Measurements from ENCODE around the gene FCRL5. TPM values are rescaled to one million over a fixed set of nuclear protein-coding genes. Genes with fewer than 3 reads are reported as not detected.

The FCRL5 gene
- polyA plus RNA-seq, 2 of the 4 experiments (the other 2 are of a cell fraction) = not detected

GRCh38 chr1:157482174-157482573 is 70.1 kb downstream of the FCRL5 start:
- no peak for FAIRE-seq
- Histone ChIP-seq H3K4me1 (no peaks in the 10 kb centered on the region), H3K4me2 (no peak overlapping the region), H3K9me3 (no peaks in the 10 kb centered on the region), H3K27ac (no peak overlapping the region), H3K4me3 (no peak overlapping the region)
- TF ChIP-seq TP53 (CRISPR knock-in tag; IDR thresholded peaks at IDR 0.05) = no peak
- no peak for TF ChIP-seq MAFK (IDR thresholded peaks at IDR 0.05; ENCODE audit: partially characterized antibody)
- TF ChIP-seq ESRRA (IDR thresholded peaks at IDR 0.05; ENCODE audit: borderline replicate concordance, low read length) = no peak
- no peak for TF ChIP-seq HES2 (IDR thresholded peaks at IDR 0.05)
- TF ChIP-seq KDM5A (IDR thresholded peaks at IDR 0.05) = no peak
- no peak for TF ChIP-seq FOSL2 (IDR thresholded peaks at IDR 0.05)
- TF ChIP-seq FOSL2 (CRISPR knock-in tag; IDR thresholded peaks at IDR 0.05) = no peak
- TF ChIP-seq POLR2A (IDR thresholded peaks at IDR 0.05; ENCODE audit: low read length) = no peak
- TF ChIP-seq RFX5 (IDR thresholded peaks at IDR 0.05) = no peak
- POLR2A ChIA-PET = interaction anchor here (0.6 kb wide), 1 partner anchor 609 kb away, joined by 4 read pairs; no protein-coding TSS in a partner anchor
- no peak for ATAC-seq
- CTCF ChIA-PET = interaction anchor here (1.2 to 9.4 kb wide), 5 partner anchors 13 to 392 kb away, joined by 3 to 52 read pairs (median 5); no protein-coding TSS in a partner anchor
- no peak for DNase-seq (ENCODE audit: low read depth in 1 of 2, low spot score in 1 of 2)

GRCh38 chr1:157478030-157478429 is 74.3 kb downstream of the FCRL5 start:
- Histone ChIP-seq H3K4me3 (no peak overlapping the region), H3K9me3 (peaks cover 6% of the 10 kb centered on the region; the same call in 1 of the 3 replicates), H3K4me2 (no peak overlapping the region), H3K27ac (no peak overlapping the region), H3K4me1 (no peaks in the 10 kb centered on the region)
- ATAC-seq (no peak), FAIRE-seq (no peak), DNase-seq (ENCODE audit: low read depth in 1 of 2, low spot score in 1 of 2) (no peak)
- ChIA-PET POLR2A (no interaction called here), CTCF (interaction anchor here (1.0 kb wide), 1 partner anchor 307 kb away, joined by 3 read pairs; no protein-coding TSS in a partner anchor)
- TF ChIP-seq HOXB5 (CRISPR knock-in tag; IDR thresholded peaks at IDR 0.05) (no peak), EHMT2 (IDR thresholded peaks at IDR 0.05; ENCODE audit: low read depth) (no peak), KDM1A (IDR thresholded peaks at IDR 0.05; ENCODE audit: low read depth) (no peak), MAFK (IDR thresholded peaks at IDR 0.05; ENCODE audit: partially characterized antibody) (no peak), FOSB (CRISPR knock-in tag; IDR thresholded peaks at IDR 0.05) (no peak), NFE2L2 (conservative IDR thresholded peaks at IDR 0.05; ENCODE audit: low read length) (no peak), TP53 (CRISPR knock-in tag; IDR thresholded peaks at IDR 0.05) (no peak), HMGXB4 (CRISPR knock-in tag; IDR thresholded peaks at IDR 0.05; ENCODE audit: borderline replicate concordance) (no peak), HDAC2 (IDR thresholded peaks at IDR 0.05) (no peak), ZFP36 (IDR thresholded peaks at IDR 0.05; ENCODE audit: borderline replicate concordance, partially characterized antibody) (no peak), RAD21 (conservative IDR thresholded peaks at IDR 0.05 in 1 of 2, IDR thresholded peaks at IDR 0.05 in 1 of 2) (no peak)

GRCh38 chr1:157477419-157477818 is 74.9 kb downstream of the FCRL5 start:
- no peak overlapping the region for H3K4me3 ChIP-seq
- no peaks in the 10 kb centered on the region for H3K4me1 ChIP-seq
- FAIRE-seq (no peak), DNase-seq (ENCODE audit: low read depth in 1 of 2, low spot score in 1 of 2) (no peak), ATAC-seq (no peak)
- H3K27ac ChIP-seq = no peak overlapping the region
- no peak overlapping the region for H3K4me2 ChIP-seq
- ChIA-PET CTCF (interaction anchor here (1.0 to 1.3 kb wide), 2 partner anchors 18 to 306 kb away, joined by 3 read pairs; no protein-coding TSS in a partner anchor), POLR2A (no interaction called here)
- H3K9me3 ChIP-seq = peaks cover 6% of the 10 kb centered on the region; the same call in 1 of the 3 replicates
- no peak for TF ChIP-seq CHD2 (IDR thresholded peaks at IDR 0.05; ENCODE audit: low read length, partially characterized antibody)
- no peak for TF ChIP-seq CBX8 (IDR thresholded peaks at IDR 0.05)
- TF ChIP-seq PBX3 (IDR thresholded peaks at IDR 0.05) = no peak
- no peak for TF ChIP-seq ZNF302 (CRISPR knock-in tag; IDR thresholded peaks at IDR 0.05)
- TF ChIP-seq FOSL2 (IDR thresholded peaks at IDR 0.05) = no peak
- TF ChIP-seq FOSL2 (CRISPR knock-in tag; IDR thresholded peaks at IDR 0.05) = no peak
- no peak for TF ChIP-seq KDM1A (IDR thresholded peaks at IDR 0.05; ENCODE audit: low read depth)
- no peak for TF ChIP-seq JUNB (IDR thresholded peaks at IDR 0.05)
- TF ChIP-seq ZSCAN20 (CRISPR knock-in tag; IDR thresholded peaks at IDR 0.05) = no peak
- TF ChIP-seq MYC (IDR thresholded peaks at IDR 0.05; ENCODE audit: borderline replicate concordance, low read length) = no peak
- TF ChIP-seq RAD21 (conservative IDR thresholded peaks at IDR 0.05 in 1 of 2, IDR thresholded peaks at IDR 0.05 in 1 of 2) = no peak
- no peak for TF ChIP-seq HOXB5 (CRISPR knock-in tag; IDR thresholded peaks at IDR 0.05)
- TF ChIP-seq USF2 (IDR thresholded peaks at IDR 0.05) = no peak
- 41% methylated on average over 4 of the region's 4 CpGs for WGBS (ENCODE audit: missing lambda C conversion rate)
